PC-3 (cell line): ENCODE data around the gene TACR2.

Source experiments
- CTCF ChIP-seq: fragments of 300-600 bp; sonication (generic); conservative IDR thresholded peaks from 2 replicates; pipeline ENCODE4 v1.5.1; 2017; ENCODE audit warnings: antibody characterized with exemption, low read depth, mild to moderate bottlenecking, low read length
- EZH2 ChIP-seq: fragments of 300-600 bp; sonication (generic); IDR thresholded peaks from one replicate; pipeline ENCODE4 v1.6.1; 2017; ENCODE audit warnings: antibody characterized with exemption, mild to moderate bottlenecking, low read length; ENCODE audit not compliant: unreplicated experiment
- EZH2phosphoT487 ChIP-seq: fragments of 300-600 bp; sonication (generic); IDR thresholded peaks from 2 replicates; pipeline ENCODE4 v1.6.1; 2018; ENCODE audit warnings: mild to moderate bottlenecking, antibody characterized with exemption, low read length, borderline replicate concordance

- TF ChIP-seq EZH2 (no peak), CTCF (no peak), EZH2phosphoT487 (no peak)
Observed at GRCh38 chr10:69461243-69462025, 44.7 kb upstream of the TACR2 start.
